ENCODE data around the gene EZH2. TPM values are rescaled to one million over a fixed set of nuclear protein-coding genes. Genes with fewer than 3 reads are reported as not detected.

The EZH2 gene
- total and polyA plus RNA-seq, 2 experiments from 2014 or later = 10.7 to 11.7 TPM

DNA sequence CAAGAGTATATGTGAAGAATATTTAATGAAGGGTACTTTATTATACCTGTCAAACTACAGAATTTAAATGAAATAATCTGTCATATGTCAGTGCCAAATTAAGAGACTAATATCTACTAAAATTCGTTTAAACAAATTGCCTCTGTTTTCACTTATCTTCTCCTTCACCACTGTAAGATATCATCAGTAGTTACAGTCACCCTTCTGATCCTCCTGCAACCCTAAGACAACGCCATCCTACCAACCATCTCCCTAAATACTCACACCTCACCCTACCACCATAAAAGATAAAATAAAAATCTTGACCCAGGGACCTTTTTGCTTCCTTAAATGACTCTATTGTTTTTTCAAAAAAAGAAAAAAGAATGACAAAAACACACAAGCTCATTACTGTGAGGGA, 20.8 kb downstream of the EZH2 start:
- Histone ChIP-seq H3K27ac (no peak overlapping the region), H3K9me3 (ENCODE audit: low read depth) (no peaks in the 10 kb centered on the region), H2AFZ (no peak overlapping the region), H4K20me1 (ENCODE audit: insufficient read depth, poor library complexity, severe bottlenecking) (no peaks in the 10 kb centered on the region), H3K4me1 (ENCODE audit: insufficient read depth) (no peaks in the 10 kb centered on the region), H3K79me2 (peaks cover 98% of the 10 kb centered on the region), H3K4me2 (no peak overlapping the region), H3K27me3 (no peaks in the 10 kb centered on the region), H3K4me3 (no peak overlapping the region), H3K36me3 (replicated peaks; ENCODE audit: insufficient read depth, low read depth) (no peaks in the 10 kb centered on the region), H3K9me2 (replicated peaks; ENCODE audit: insufficient read depth) (no peaks in the 10 kb centered on the region)
- 83% methylated on average over 2 of the region's 2 CpGs for WGBS (ENCODE audit: low lambda C conversion rate, missing lambda C conversion rate)
- DNase-seq (ENCODE audit: low spot score) = no peak
- TF ChIP-seq EZH2phosphoT487 (IDR thresholded peaks at IDR 0.05; ENCODE audit: low read depth, severe bottlenecking, unreplicated experiment) = no peak
- TF ChIP-seq EZH2 (IDR thresholded peaks at IDR 0.05; ENCODE audit: borderline replicate concordance) = no peak
- TF ChIP-seq, protein P1, sequence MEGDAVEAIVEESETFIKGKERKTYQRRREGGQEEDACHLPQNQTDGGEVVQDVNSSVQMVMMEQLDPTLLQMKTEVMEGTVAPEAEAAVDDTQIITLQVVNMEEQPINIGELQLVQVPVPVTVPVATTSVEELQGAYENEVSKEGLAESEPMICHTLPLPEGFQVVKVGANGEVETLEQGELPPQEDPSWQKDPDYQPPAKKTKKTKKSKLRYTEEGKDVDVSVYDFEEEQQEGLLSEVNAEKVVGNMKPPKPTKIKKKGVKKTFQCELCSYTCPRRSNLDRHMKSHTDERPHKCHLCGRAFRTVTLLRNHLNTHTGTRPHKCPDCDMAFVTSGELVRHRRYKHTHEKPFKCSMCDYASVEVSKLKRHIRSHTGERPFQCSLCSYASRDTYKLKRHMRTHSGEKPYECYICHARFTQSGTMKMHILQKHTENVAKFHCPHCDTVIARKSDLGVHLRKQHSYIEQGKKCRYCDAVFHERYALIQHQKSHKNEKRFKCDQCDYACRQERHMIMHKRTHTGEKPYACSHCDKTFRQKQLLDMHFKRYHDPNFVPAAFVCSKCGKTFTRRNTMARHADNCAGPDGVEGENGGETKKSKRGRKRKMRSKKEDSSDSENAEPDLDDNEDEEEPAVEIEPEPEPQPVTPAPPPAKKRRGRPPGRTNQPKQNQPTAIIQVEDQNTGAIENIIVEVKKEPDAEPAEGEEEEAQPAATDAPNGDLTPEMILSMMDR (IDR thresholded peaks at IDR 0.05; ENCODE audit: poor library complexity) = no peak

DNA sequence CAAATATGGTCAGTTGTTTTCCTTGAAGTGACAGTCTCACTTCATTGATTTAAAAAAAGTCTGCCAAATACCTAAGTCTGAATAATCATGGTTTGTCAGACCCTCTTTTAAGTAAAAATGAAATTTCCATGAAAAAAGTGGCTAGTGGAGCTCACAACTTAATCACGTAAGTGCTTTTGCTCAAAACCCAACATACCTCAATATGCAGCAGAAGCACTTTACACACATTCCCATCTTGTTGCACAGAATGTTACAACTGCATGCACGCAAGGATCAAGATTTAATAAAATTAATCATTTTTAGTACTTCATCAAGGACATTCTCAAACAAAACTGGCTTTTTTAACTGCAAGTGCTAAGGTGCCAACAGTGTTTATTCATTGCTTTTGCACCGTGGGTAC, 21.6 kb downstream of the EZH2 start:
- no peak overlapping the region for H3K4me2 ChIP-seq
- DNase-seq (ENCODE audit: low spot score) = no peak
- no peaks in the 10 kb centered on the region for H3K9me3 ChIP-seq (ENCODE audit: low read depth)
- H3K27ac ChIP-seq = no peak overlapping the region
- H3K9me2 ChIP-seq (replicated peaks; ENCODE audit: insufficient read depth) = no peaks in the 10 kb centered on the region
- 93% methylated on average over 3 of the region's 3 CpGs for WGBS (ENCODE audit: low lambda C conversion rate, missing lambda C conversion rate)
- no peaks in the 10 kb centered on the region for H3K4me1 ChIP-seq (ENCODE audit: insufficient read depth)
- no peak overlapping the region for H3K4me3 ChIP-seq
- no peak overlapping the region for H2AFZ ChIP-seq
- H3K27me3 ChIP-seq = no peaks in the 10 kb centered on the region
- no peaks in the 10 kb centered on the region for H4K20me1 ChIP-seq (ENCODE audit: insufficient read depth, poor library complexity, severe bottlenecking)
- no peaks in the 10 kb centered on the region for H3K36me3 ChIP-seq (replicated peaks; ENCODE audit: insufficient read depth, low read depth)
- peaks cover 98% of the 10 kb centered on the region for H3K79me2 ChIP-seq
- no peak for TF ChIP-seq EZH2 (IDR thresholded peaks at IDR 0.05; ENCODE audit: borderline replicate concordance)
- TF ChIP-seq, protein P1 (IDR thresholded peaks at IDR 0.05; ENCODE audit: poor library complexity) = no peak
- no peak for TF ChIP-seq EZH2phosphoT487 (IDR thresholded peaks at IDR 0.05; ENCODE audit: low read depth, severe bottlenecking, unreplicated experiment)

DNA sequence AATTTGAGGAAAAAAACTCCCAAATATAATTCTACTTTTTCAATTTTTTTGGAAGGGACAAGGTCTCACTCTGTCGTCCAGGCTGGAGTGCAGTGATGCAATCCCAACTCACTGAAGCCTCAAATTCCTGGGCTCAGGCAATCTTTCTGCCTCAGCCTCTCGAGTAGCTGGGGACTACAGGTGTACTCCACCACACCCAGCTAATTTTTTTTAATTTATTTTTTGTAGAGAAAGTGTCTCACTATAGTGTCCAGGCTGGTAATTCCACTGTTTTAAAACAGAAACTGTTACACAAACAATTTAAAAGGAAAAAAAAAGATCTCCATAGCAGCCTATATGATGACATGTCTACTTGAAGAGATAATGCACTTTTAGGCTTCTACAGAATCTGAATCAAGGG, 25.6 kb downstream of the EZH2 start:
- no peaks in the 10 kb centered on the region for H3K27me3 ChIP-seq
- no peaks in the 10 kb centered on the region for H3K36me3 ChIP-seq (replicated peaks; ENCODE audit: insufficient read depth, low read depth)
- H2AFZ ChIP-seq = no peak overlapping the region
- H4K20me1 ChIP-seq (ENCODE audit: insufficient read depth, poor library complexity, severe bottlenecking) = no peaks in the 10 kb centered on the region
- no peaks in the 10 kb centered on the region for H3K4me1 ChIP-seq (ENCODE audit: insufficient read depth)
- H3K4me3 ChIP-seq = no peak overlapping the region
- TF ChIP-seq EZH2phosphoT487 (IDR thresholded peaks at IDR 0.05; ENCODE audit: low read depth, severe bottlenecking, unreplicated experiment) (no peak), EZH2 (IDR thresholded peaks at IDR 0.05; ENCODE audit: borderline replicate concordance) (no peak)
- H3K9me2 ChIP-seq (replicated peaks; ENCODE audit: insufficient read depth) = no peaks in the 10 kb centered on the region
- peaks cover 100% of the 10 kb centered on the region for H3K79me2 ChIP-seq
- H3K9me3 ChIP-seq (ENCODE audit: low read depth) = no peaks in the 10 kb centered on the region
- DNase-seq (ENCODE audit: low spot score) = no peak
- H3K4me2 ChIP-seq = no peak overlapping the region
- 96% methylated on average over 2 of the region's 2 CpGs for WGBS (ENCODE audit: low lambda C conversion rate, missing lambda C conversion rate)
- H3K27ac ChIP-seq = no peak overlapping the region

DNA sequence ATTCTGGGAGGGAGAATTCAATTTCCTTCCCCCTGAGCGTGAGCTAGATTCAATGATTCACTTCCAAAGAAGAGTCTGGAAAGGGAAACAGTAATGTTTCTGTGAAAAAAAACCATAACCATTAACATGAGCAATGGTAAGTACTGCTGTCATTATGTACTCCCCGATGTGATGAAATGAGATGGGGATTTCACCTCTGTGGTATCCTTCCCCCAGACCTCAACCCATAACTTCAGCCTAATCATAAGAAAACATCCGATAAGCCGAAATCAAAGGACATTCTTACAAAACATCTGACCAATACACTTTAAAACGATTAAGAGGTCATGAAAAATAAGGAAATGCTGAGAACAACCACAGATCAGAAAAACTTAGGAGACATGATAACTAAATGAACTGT, 27.2 kb downstream of the EZH2 start:
- no peak overlapping the region for H2AFZ ChIP-seq
- H3K36me3 ChIP-seq (replicated peaks; ENCODE audit: insufficient read depth, low read depth) = no peaks in the 10 kb centered on the region
- H4K20me1 ChIP-seq (ENCODE audit: insufficient read depth, poor library complexity, severe bottlenecking) = no peaks in the 10 kb centered on the region
- no peaks in the 10 kb centered on the region for H3K27me3 ChIP-seq
- peaks cover 100% of the 10 kb centered on the region for H3K79me2 ChIP-seq
- H3K27ac ChIP-seq = no peak overlapping the region
- no peak overlapping the region for H3K4me2 ChIP-seq
- DNase-seq (ENCODE audit: low spot score) = no peak
- H3K4me3 ChIP-seq = no peak overlapping the region
- 92% methylated on average over 5 of the region's 5 CpGs for WGBS (ENCODE audit: low lambda C conversion rate, missing lambda C conversion rate)
- H3K4me1 ChIP-seq (ENCODE audit: insufficient read depth) = no peaks in the 10 kb centered on the region
- H3K9me3 ChIP-seq (ENCODE audit: low read depth) = no peaks in the 10 kb centered on the region
- no peaks in the 10 kb centered on the region for H3K9me2 ChIP-seq (replicated peaks; ENCODE audit: insufficient read depth)
- TF ChIP-seq, protein P1 (IDR thresholded peaks at IDR 0.05; ENCODE audit: poor library complexity) = no peak
- TF ChIP-seq EZH2phosphoT487 (IDR thresholded peaks at IDR 0.05; ENCODE audit: low read depth, severe bottlenecking, unreplicated experiment) (no peak), EZH2 (IDR thresholded peaks at IDR 0.05; ENCODE audit: borderline replicate concordance) (no peak)

Data from hepatocyte (in vitro differentiated cells).